Peyer's patch (tissue), 4 donors: Measurements from ENCODE around the gene ARF4.

Experiments used
- POLR2A ChIP-seq, 2 donors: fragments of 450-650 bp; IDR thresholded peaks; one replicate each; pipeline ENCODE4 v1.5.1; 2017; ENCODE audit warnings: antibody characterized with exemption in 2 of 2, mild to moderate bottlenecking in 2 of 2, moderate library complexity in 2 of 2
- TF ChIP-seq, protein P1 (sequence below), 6 experiments: fragments of 450-650 bp in 4 of 6; fragments of 200-600 bp in 2 of 6; sonication (generic) in 1 of 6; IDR thresholded peaks; one replicate each; pipeline ENCODE4 v1.5.1; 2017 to 2019; ENCODE audit warnings: antibody characterized with exemption in 6 of 6, mild to moderate bottlenecking in 3 of 6, moderate library complexity in 1 of 6

GRCh38 chr3:57596495-57597126 is 533 bp downstream of the ARF4 start:
- TF ChIP-seq, protein P1, sequence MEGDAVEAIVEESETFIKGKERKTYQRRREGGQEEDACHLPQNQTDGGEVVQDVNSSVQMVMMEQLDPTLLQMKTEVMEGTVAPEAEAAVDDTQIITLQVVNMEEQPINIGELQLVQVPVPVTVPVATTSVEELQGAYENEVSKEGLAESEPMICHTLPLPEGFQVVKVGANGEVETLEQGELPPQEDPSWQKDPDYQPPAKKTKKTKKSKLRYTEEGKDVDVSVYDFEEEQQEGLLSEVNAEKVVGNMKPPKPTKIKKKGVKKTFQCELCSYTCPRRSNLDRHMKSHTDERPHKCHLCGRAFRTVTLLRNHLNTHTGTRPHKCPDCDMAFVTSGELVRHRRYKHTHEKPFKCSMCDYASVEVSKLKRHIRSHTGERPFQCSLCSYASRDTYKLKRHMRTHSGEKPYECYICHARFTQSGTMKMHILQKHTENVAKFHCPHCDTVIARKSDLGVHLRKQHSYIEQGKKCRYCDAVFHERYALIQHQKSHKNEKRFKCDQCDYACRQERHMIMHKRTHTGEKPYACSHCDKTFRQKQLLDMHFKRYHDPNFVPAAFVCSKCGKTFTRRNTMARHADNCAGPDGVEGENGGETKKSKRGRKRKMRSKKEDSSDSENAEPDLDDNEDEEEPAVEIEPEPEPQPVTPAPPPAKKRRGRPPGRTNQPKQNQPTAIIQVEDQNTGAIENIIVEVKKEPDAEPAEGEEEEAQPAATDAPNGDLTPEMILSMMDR (IDR thresholded peaks at IDR 0.05): no peak
- TF ChIP-seq POLR2A (IDR thresholded peaks at IDR 0.05): peak; percentile 22 to 56
